H1 (cell line): ENCODE measurements around the gene CARF. TPM values are rescaled to one million over a fixed set of nuclear protein-coding genes. Genes with fewer than 3 reads are reported as not detected.

Experiments
- CTCF ChIA-PET: fragments of 300-600 bp; sonication (Branson Sonifier 250); formaldehyde crosslinking; loops from one replicate; lab custom pipeline; 2021; ENCODE audit not compliant: partially characterized antibody; lab: Charles Lee
- POLR2A ChIA-PET: fragments of 300-600 bp; sonication (Branson Sonifier 250); formaldehyde crosslinking; loops from one replicate; lab custom pipeline; 2021; ENCODE audit warnings: inconsistent platforms; ENCODE audit not compliant: partially characterized antibody; lab: Charles Lee
- DNase-seq, 2 experiments: peaks; one replicate each; pipeline versions ENCODE4 v3.0.0 to v3.0.0-alpha.2; 2010 to 2022; ENCODE audit warnings: low spot score in 2 of 2, low read depth in 1 of 2, mixed read lengths in 1 of 2
- FAIRE-seq: peaks from 2 replicates; lab custom pipeline; 2011; peaks lifted over from hg19 to GRCh38; lab: Jason Lieb, UNC
- H2AFZ ChIP-seq: 2 replicates; pipeline ENCODE4 v1.8.1; 2012; ENCODE audit warnings: low read length, inconsistent platforms
- H2AK5ac ChIP-seq: 2 replicates; pipeline ENCODE4 v1.6.1; 2013; ENCODE audit warnings: low read depth, low read length
- H2BK120ac ChIP-seq: replicated peaks from 2 replicates; pipeline ENCODE3; 2013; ENCODE audit warnings: low read depth, low read length, inconsistent platforms
- H2BK12ac ChIP-seq: 2 replicates; pipeline ENCODE4 v1.6.1; 2013; ENCODE audit warnings: low read depth, low read length
- H2BK15ac ChIP-seq: 2 replicates; pipeline ENCODE4 v1.6.1; 2013; ENCODE audit warnings: low read length
- H2BK20ac ChIP-seq: 2 replicates; pipeline ENCODE4 v1.6.1; 2013; ENCODE audit warnings: low read length
- H2BK5ac ChIP-seq: 2 replicates; pipeline ENCODE4 v1.6.1; 2013; ENCODE audit warnings: low read depth, low read length
- H3K14ac ChIP-seq: 2 replicates; pipeline ENCODE4 v1.6.1; 2013; ENCODE audit warnings: inconsistent platforms; ENCODE audit not compliant: insufficient read length
- H3K18ac ChIP-seq: 2 replicates; pipeline ENCODE4 v1.6.1; 2013; ENCODE audit warnings: low read length; ENCODE audit errors: extremely low read depth
- H3K23ac ChIP-seq: 2 replicates; pipeline ENCODE4 v1.6.1; 2013; ENCODE audit warnings: inconsistent platforms; ENCODE audit not compliant: insufficient read length
- H3K23me2 ChIP-seq: 2 replicates; pipeline ENCODE4 v1.6.1; 2013; ENCODE audit warnings: low read depth, low read length
- H3K27ac ChIP-seq: 2 replicates; pipeline ENCODE4 v1.6.1; 2011; ENCODE audit warnings: low read depth, low read length, inconsistent platforms
- H3K27me3 ChIP-seq, 4 experiments: replicated peaks in 1 of 4; 1 replicate in 1 of 4; 2 replicates in 3 of 4; pipeline versions ENCODE4 v1.6.1 to v1.8.1; 2011 to 2013; ENCODE audit warnings: low read length in 3 of 4, mild to moderate bottlenecking in 3 of 4, inconsistent platforms in 2 of 4, mixed read lengths in 2 of 4, moderate library complexity in 1 of 4; ENCODE audit not compliant: control insufficient read depth in 3 of 4, insufficient read depth in 3 of 4; ENCODE audit errors: extremely low read depth in 1 of 4
- H3K36me3 ChIP-seq, 4 experiments: 2 replicates each; pipeline versions ENCODE4 v1.6.1 to v1.8.1; 2011 to 2013; ENCODE audit warnings: mild to moderate bottlenecking in 4 of 4, low read length in 3 of 4, moderate library complexity in 2 of 4, control low read depth in 1 of 4, inconsistent platforms in 1 of 4; ENCODE audit not compliant: insufficient read depth in 4 of 4, control insufficient read depth in 2 of 4
- H3K4ac ChIP-seq: replicated peaks from 2 replicates; pipeline ENCODE3; 2013; ENCODE audit warnings: low read length, low read depth, mixed read lengths, inconsistent platforms; ENCODE audit not compliant: insufficient read length
- H3K4me1 ChIP-seq, 4 experiments: replicated peaks in 1 of 4; 1 replicate in 1 of 4; 2 replicates in 3 of 4; pipeline versions ENCODE4 v1.6.1 to v1.8.1; 2011 to 2013; ENCODE audit warnings: low read length in 3 of 4, inconsistent platforms in 2 of 4, mixed read lengths in 1 of 4; ENCODE audit not compliant: insufficient read depth in 4 of 4, control insufficient read depth in 3 of 4
- H3K4me2 ChIP-seq, 2 experiments: 2 replicates each; pipeline versions ENCODE4 v1.6.1 to v1.8.1; 2011 to 2013; ENCODE audit warnings: low read depth in 2 of 2, low read length in 2 of 2, control low read depth in 1 of 2, inconsistent platforms in 1 of 2, mild to moderate bottlenecking in 1 of 2; ENCODE audit not compliant: insufficient read depth in 1 of 2
- H3K4me3 ChIP-seq, 4 experiments: fragments of 200-600, 300-600 bp in 1 of 4; sonication (generic), shearing (Covaris generic), sonication (Bioruptor Twin) in 1 of 4; 2 replicates each; pipeline versions ENCODE4 v1.5.1 to v1.8.1; 2011 to 2016; ENCODE audit warnings: low read length in 4 of 4, low read depth in 3 of 4, control low read depth in 2 of 4, inconsistent platforms in 2 of 4, mild to moderate bottlenecking in 2 of 4, mixed read lengths in 1 of 4, moderate library complexity in 1 of 4; ENCODE audit not compliant: insufficient read depth in 2 of 4; ENCODE audit errors: extremely low read depth in 1 of 4
- H3K56ac ChIP-seq: replicated peaks from 2 replicates; pipeline ENCODE3; 2013; ENCODE audit warnings: low read depth, mild to moderate bottlenecking, mixed read lengths, low read length, inconsistent platforms; ENCODE audit not compliant: insufficient read length
- H3K79me1 ChIP-seq: 2 replicates; pipeline ENCODE4 v1.6.1; 2013; ENCODE audit warnings: low read depth, low read length, control low read depth
- H3K79me2 ChIP-seq, 2 experiments: 2 replicates each; pipeline versions ENCODE4 v1.6.1 to v1.8.1; 2012 to 2013; ENCODE audit warnings: low read length in 2 of 2, mild to moderate bottlenecking in 2 of 2, inconsistent platforms in 1 of 2; ENCODE audit not compliant: insufficient read depth in 2 of 2, control insufficient read depth in 1 of 2
- H3K9ac ChIP-seq, 4 experiments: replicated peaks in 1 of 4; 1 replicate in 1 of 4; 2 replicates in 3 of 4; pipeline versions ENCODE4 v1.6.1 to v1.8.1; 2011 to 2013; ENCODE audit warnings: low read depth in 3 of 4, low read length in 3 of 4, control low read depth in 2 of 4, mild to moderate bottlenecking in 2 of 4, moderate library complexity in 2 of 4, inconsistent platforms in 1 of 4; ENCODE audit errors: extremely low read depth in 1 of 4
- H3K9me3 ChIP-seq, 2 experiments: 2 replicates each; pipeline versions ENCODE4 v1.6.1 to v1.8.1; 2012 to 2013; ENCODE audit warnings: mild to moderate bottlenecking in 2 of 2, moderate library complexity in 2 of 2, control low read depth in 1 of 2, inconsistent platforms in 1 of 2, low read depth in 1 of 2, low read length in 1 of 2, mixed read lengths in 1 of 2; ENCODE audit not compliant: insufficient read depth in 2 of 2
- H4K20me1 ChIP-seq, 2 experiments: replicated peaks in 1 of 2; 2 replicates each; pipeline versions ENCODE3 to v1.8.1; 2011 to 2013; ENCODE audit warnings: inconsistent platforms in 2 of 2, low read length in 2 of 2, mild to moderate bottlenecking in 1 of 2; ENCODE audit not compliant: insufficient read depth in 2 of 2, control insufficient read depth in 1 of 2
- H4K5ac ChIP-seq: 2 replicates; pipeline ENCODE4 v1.6.1; 2013; ENCODE audit warnings: low read length, low read depth, mixed read lengths, inconsistent platforms; ENCODE audit not compliant: insufficient read length
- H4K8ac ChIP-seq: 2 replicates; pipeline ENCODE4 v1.8.0; 2013; ENCODE audit warnings: mild to moderate bottlenecking, moderate library complexity, low read length, inconsistent platforms; ENCODE audit not compliant: insufficient read depth; ENCODE audit errors: extremely low read depth
- H4K91ac ChIP-seq: replicated peaks from 2 replicates; pipeline ENCODE3; 2013; ENCODE audit warnings: low read length, mixed read lengths, inconsistent platforms; ENCODE audit not compliant: insufficient read length
- BRCA1 ChIP-seq: IDR thresholded peaks from 2 replicates; pipeline ENCODE4 v1.6.1; 2012; ENCODE audit warnings: low read depth, low read length, improper control_type of control experiment
- EGR1 ChIP-seq: IDR thresholded peaks from 2 replicates; pipeline ENCODE4 v1.6.1; 2011; ENCODE audit warnings: low read depth, low read length, borderline replicate concordance
- JUND ChIP-seq: IDR thresholded peaks from 2 replicates; pipeline ENCODE4 v1.6.1; 2011; ENCODE audit warnings: mild to moderate bottlenecking, improper control_type of control experiment, low read length
- TAF7 ChIP-seq: optimal IDR thresholded peaks from 2 replicates; pipeline ENCODE3; 2011; ENCODE audit warnings: low read depth, mild to moderate bottlenecking, inconsistent platforms, low read length, moderate library complexity, borderline replicate concordance
- WGBS, 2 experiments: shearing (Covaris generic) in 1 of 2; methylation state at CpG; one replicate each; pipeline versions ENCODE4 v1.1.6 to v1.1.7; 2013 to 2015; ENCODE audit warnings: low lambda C conversion rate in 2 of 2, mixed read lengths in 2 of 2, inconsistent platforms in 1 of 2, low coverage in 1 of 2, missing lambda C conversion rate in 1 of 2; ENCODE audit not compliant: insufficient replicate concordance in 2 of 2, insufficient coverage in 1 of 2, insufficient read length in 1 of 2; ENCODE audit errors: extremely low coverage in 1 of 2, missing lambda C conversion rate in 1 of 2; 5-methylcytosine and 5-hydroxymethylcytosine counted together
- polyA plus RNA-seq, 7 experiments: library from polyadenylated mRNA; depleted of rRNA in 3 of 7; stranded (reverse) in 5 of 7; unstranded in 2 of 7; fragments of >200 nt in 5 of 7; fragments of 200-250 nt in 2 of 7; gene quantifications; 1 replicate in 5 of 7; 2 replicates in 1 of 7; 4 replicates in 1 of 7; pipeline versions ENCODE4 v1.2.1 to v1.2.3, GENCODE V29; 2011 to 2013; ENCODE audit warnings: missing spikeins in 2 of 7, mixed read lengths in 2 of 7
- total RNA-seq: library from RNA; stranded (reverse); fragmentation: NEBNext Ultra II Directional; extraction: Animal tissue kit (Norgen Biotek cat#: 25700); gene quantifications from 2 replicates; pipeline ENCODE4 v1.2.1, GENCODE V29; 2021

Gene CARF
- total and polyA plus RNA-seq, 2 of the 8 experiments (the other 6 are each of a cell fraction or from before 2014, with no cell fraction given) = 2.0 to 2.6 TPM

- Histone ChIP-seq H3K27ac (no peak overlapping the region; the same call in 1 of the 2 replicates), H4K8ac (no peak overlapping the region), H3K79me2 (no peaks in the 10 kb centered on the region), H3K79me1 (no peaks in the 10 kb centered on the region), H2BK120ac (no peak overlapping the region), H2BK20ac (no peak overlapping the region), H3K23me2 (no peaks in the 10 kb centered on the region), H2BK12ac (no peak overlapping the region), H3K9ac (no peak overlapping the region), H3K4me1 (no peaks in the 10 kb centered on the region), H3K9me3 (no peaks in the 10 kb centered on the region; a peak in 1 of 4 replicates), H4K5ac (no peak overlapping the region), H3K23ac (no peak overlapping the region), H3K4ac (no peak overlapping the region), H2BK5ac (no peak overlapping the region), H3K4me3 (no peak overlapping the region), H4K91ac (no peak overlapping the region), H3K14ac (no peak overlapping the region), H3K4me2 (no peak overlapping the region), H4K20me1 (no peaks in the 10 kb centered on the region), H2AK5ac (no peak overlapping the region), H3K36me3 (no peaks in the 10 kb centered on the region), H2BK15ac (no peak overlapping the region), H3K27me3 (no peaks in the 10 kb centered on the region), H3K56ac (no peak overlapping the region)
- DNase-seq (no peak), FAIRE-seq (no peak)
- ChIA-PET POLR2A (interaction anchor here (1.1 to 1.2 kb wide), 2 partner anchors 12 to 155 kb away, joined by 3 read pairs; no protein-coding TSS in a partner anchor), CTCF (no interaction called here)
- 83% methylated on average over 1 of the region's 1 CpG; no CpG with 5 or more reads in 1 of the 2 experiments for WGBS, 2 experiments
- TF ChIP-seq BRCA1 = no peak
- no peak for TF ChIP-seq JUND
- no peak for TF ChIP-seq TAF7
- TF ChIP-seq EGR1 = no peak
- TF ChIP-seq, all 59 proteins: peak for 0
- Histone ChIP-seq H3K18ac (no peak overlapping the region), H2AFZ (no peak overlapping the region)
Observed at GRCh38 chr2:202989749-202990148, 77.7 kb downstream of the CARF start.
